ENCODE data around the gene FGF1.
"Not testable (repeated sequence)": the region's sequence is repeated elsewhere in the genome, so short reads cannot be mapped to it uniquely, and the experiment has no call there.

The FGF1 gene

GRCh38 chr5:142667831-142668230 is 18.1 kb downstream of the FGF1 start:
- no peak for DNase-seq

GRCh38 chr5:142664636-142665035 is 21.3 kb downstream of the FGF1 start:
- DNase-seq = no peak

- DNase-seq = no peak
Observed at GRCh38 chr5:142664067-142664466, 21.8 kb downstream of the FGF1 start.

GRCh38 chr5:142663246-142663645 is 22.6 kb downstream of the FGF1 start:
- no peak for DNase-seq

- DNase-seq = no peak
Observed at GRCh38 chr5:142661957-142662356, 23.9 kb downstream of the FGF1 start.

GRCh38 chr5:142661143-142661542 is 24.7 kb downstream of the FGF1 start:
- DNase-seq = no peak

- DNase-seq = no peak
Observed at GRCh38 chr5:142660731-142661130, 25.2 kb downstream of the FGF1 start.

- DNase-seq = no peak
Observed at GRCh38 chr5:142660196-142660595, 25.7 kb downstream of the FGF1 start.

GRCh38 chr5:142659405-142659804 is 26.5 kb downstream of the FGF1 start:
- no peak for DNase-seq

GRCh38 chr5:142658278-142658677 is 27.6 kb downstream of the FGF1 start:
- DNase-seq = no peak

GRCh38 chr5:142657446-142657845 is 28.4 kb downstream of the FGF1 start:
- DNase-seq = no peak

- peak; percentile 34 to 57 for DNase-seq
Observed at GRCh38 chr5:142655339-142656267, 30.3 kb downstream of the FGF1 start.

GRCh38 chr5:142654578-142655058 is 31.3 kb downstream of the FGF1 start:
- no peak for DNase-seq

- DNase-seq = no peak
Observed at GRCh38 chr5:142653321-142653720, 32.6 kb downstream of the FGF1 start.

- DNase-seq = no peak
Observed at GRCh38 chr5:142652563-142652962, 33.3 kb downstream of the FGF1 start.

GRCh38 chr5:142650881-142651280 is 35.0 kb downstream of the FGF1 start:
- no peak for DNase-seq

GRCh38 chr5:142650060-142650459 is 35.8 kb downstream of the FGF1 start:
- DNase-seq = no peak

GRCh38 chr5:142648108-142648507 is 37.8 kb downstream of the FGF1 start:
- not testable (repeated sequence) for DNase-seq

GRCh38 chr5:142645456-142645855 is 40.4 kb downstream of the FGF1 start:
- no peak for DNase-seq

- no peak for DNase-seq
Observed at GRCh38 chr5:142644640-142645361, 41.1 kb downstream of the FGF1 start.

- no peak for DNase-seq
Observed at GRCh38 chr5:142644127-142644526, 41.8 kb downstream of the FGF1 start.

GRCh38 chr5:142643634-142644033 is 42.3 kb downstream of the FGF1 start:
- no peak for DNase-seq

GRCh38 chr5:142642427-142642826 is 43.5 kb downstream of the FGF1 start:
- DNase-seq = no peak

- no peak for DNase-seq
Observed at GRCh38 chr5:142641711-142642110, 44.2 kb downstream of the FGF1 start.

Data from bone marrow (tissue), 2 donors.